Astrocyte of the spinal cord (primary cell): ENCODE data around the gene OSBPL5.

Experiments
- DNase-seq: peaks from one replicate; pipeline ENCODE4 v3.0.0; 2011; ENCODE audit warnings: low read depth, low spot score
- H3K4me3 ChIP-seq: 2 replicates; pipeline ENCODE4 v1.5.1; 2011; ENCODE audit warnings: low read depth, mild to moderate bottlenecking, low read length, moderate library complexity
- in situ Hi-C: cut with HindIII; loops from 2 replicates; pipeline ENCODE4 v1.10.0; 2017; ENCODE audit warnings: low sequenced_read_pairs
- TF ChIP-seq, protein P1 (sequence below): IDR thresholded peaks from 2 replicates; pipeline ENCODE4 v1.5.1; 2012; ENCODE audit warnings: low read depth, mild to moderate bottlenecking, low read length, inconsistent platforms

The OSBPL5 gene

DNA sequence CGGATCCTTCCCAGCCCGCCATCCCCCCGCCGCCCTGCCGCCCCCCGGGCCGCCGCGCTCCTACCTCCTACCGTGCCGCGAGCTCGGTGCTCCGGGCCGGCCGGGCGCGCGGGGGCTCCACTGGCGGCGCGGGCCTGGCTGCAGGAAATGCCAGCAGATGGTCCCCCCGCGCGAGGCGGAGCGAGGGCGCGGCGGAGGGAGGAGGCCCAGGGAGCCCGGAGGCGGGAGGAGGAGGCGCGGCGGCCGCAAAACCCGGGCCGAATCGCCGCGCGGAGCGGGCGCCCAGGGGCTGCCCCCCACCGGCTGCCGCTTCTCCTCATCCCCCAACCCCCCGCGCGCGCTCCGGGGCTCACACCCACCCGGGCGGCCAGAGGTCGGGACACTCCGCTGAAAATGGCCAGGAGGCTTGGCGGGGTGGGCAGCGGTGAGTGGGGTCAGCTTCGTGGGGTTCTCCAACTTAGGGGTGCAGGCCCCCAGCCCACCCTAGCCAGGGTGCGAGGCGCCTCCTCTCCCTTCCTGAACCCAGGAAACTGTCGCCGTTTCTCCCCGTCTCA is at the start of gene OSBPL5:
Gene OSBPL5 (minus strand): TSS at position 159 of the 554 bp plus-strand sequence. CDS start 36,162 bp downstream, outside the sequence.
- peak within 1 kb of the TSS; percentile 87 for H3K4me3 ChIP-seq
- TF ChIP-seq, protein P1, sequence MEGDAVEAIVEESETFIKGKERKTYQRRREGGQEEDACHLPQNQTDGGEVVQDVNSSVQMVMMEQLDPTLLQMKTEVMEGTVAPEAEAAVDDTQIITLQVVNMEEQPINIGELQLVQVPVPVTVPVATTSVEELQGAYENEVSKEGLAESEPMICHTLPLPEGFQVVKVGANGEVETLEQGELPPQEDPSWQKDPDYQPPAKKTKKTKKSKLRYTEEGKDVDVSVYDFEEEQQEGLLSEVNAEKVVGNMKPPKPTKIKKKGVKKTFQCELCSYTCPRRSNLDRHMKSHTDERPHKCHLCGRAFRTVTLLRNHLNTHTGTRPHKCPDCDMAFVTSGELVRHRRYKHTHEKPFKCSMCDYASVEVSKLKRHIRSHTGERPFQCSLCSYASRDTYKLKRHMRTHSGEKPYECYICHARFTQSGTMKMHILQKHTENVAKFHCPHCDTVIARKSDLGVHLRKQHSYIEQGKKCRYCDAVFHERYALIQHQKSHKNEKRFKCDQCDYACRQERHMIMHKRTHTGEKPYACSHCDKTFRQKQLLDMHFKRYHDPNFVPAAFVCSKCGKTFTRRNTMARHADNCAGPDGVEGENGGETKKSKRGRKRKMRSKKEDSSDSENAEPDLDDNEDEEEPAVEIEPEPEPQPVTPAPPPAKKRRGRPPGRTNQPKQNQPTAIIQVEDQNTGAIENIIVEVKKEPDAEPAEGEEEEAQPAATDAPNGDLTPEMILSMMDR = no peak
- peak; percentile 62 for DNase-seq
- in situ Hi-C loops = no loop called here

- no peak overlapping the region for H3K4me3 ChIP-seq
- TF ChIP-seq, protein P1 = no peak
- in situ Hi-C loops = no loop called here
- DNase-seq = no peak
Measured at GRCh38 chr11:3214420-3214699, 49.2 kb upstream of the OSBPL5 start.

- TF ChIP-seq, protein P1 = no peak
- no peak overlapping the region for H3K4me3 ChIP-seq
- in situ Hi-C loops = no loop called here
- DNase-seq = no peak
Measured at GRCh38 chr11:3213659-3214419, 48.7 kb upstream of the OSBPL5 start.

DNA sequence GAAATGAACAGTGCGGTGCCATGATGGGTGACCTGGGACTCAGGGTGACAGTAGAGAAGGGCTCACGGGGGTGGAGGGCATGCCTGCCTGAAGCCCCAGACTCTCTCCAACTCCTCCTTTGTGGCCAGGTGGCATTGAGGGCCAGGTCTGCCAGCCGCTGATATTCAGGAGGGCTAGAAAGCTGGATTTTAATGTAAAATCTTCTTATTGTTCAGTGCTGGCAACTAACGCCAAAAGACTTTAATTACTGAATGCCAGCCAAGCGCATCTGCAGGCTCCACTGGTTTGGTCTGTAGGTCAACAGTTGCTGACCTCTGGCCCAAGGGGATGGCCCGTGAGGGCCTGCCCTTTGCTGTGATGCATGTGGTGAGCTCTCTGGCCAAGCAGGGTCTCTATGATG is 43.2 kb upstream of the OSBPL5 start:
- TF ChIP-seq, protein P1 = no peak
- DNase-seq = no peak
- no peak overlapping the region for H3K4me3 ChIP-seq
- in situ Hi-C loops = no loop called here

DNA sequence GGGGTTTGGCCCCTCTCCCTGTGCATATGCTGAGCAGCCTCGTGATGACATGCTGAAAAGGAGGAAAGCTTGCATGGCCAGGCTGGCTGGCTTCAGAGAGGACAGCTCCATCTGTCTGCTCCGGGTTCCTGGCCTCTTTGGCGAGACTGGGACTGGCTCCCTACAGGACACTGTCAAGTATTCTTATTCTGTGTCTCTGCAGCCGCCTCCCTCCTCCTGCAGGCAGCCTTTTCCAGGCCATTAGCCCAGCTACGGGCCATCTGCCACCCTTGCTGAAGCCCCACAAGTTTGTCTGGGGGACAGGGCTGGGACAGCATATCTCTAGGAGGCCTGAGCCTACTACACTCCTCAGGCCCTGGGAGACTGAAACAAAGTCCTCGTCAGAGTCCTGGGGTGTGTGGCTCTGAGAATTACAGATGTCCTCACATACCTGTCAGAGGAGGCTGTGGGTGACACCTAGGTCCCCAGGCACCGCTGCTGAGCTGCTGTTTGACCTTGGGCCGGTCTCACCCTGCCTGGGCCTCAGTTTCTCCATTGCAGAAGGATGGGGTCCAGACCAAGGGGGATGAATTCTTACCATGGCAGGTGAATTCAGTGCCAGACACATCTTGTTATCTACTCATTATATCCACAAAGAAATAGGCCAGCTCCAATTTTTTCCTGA is 42.5 kb upstream of the OSBPL5 start:
- in situ Hi-C loops = no loop called here
- no peak for DNase-seq
- TF ChIP-seq, protein P1 = no peak
- no peak overlapping the region for H3K4me3 ChIP-seq

DNA sequence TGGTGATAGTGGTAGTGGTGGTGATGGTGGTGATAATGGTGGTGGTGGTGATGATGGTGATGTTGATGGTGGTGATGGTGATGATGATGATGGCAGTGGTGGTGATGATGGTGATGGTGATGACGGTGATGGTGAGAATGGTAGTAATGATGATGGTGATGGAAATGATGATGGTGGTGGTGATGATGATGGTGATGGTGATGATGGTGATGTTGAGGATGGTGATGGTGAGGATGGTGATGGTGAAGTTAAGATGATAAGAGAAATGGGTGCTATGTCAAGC is 41.8 kb upstream of the OSBPL5 start:
- H3K4me3 ChIP-seq = no peak overlapping the region
- TF ChIP-seq, protein P1 = no peak
- in situ Hi-C loops = no loop called here
- no peak for DNase-seq
